ENCODE data around the gene RALGPS2. TPM values are rescaled to one million over a fixed set of nuclear protein-coding genes. Genes with fewer than 3 reads are reported as not detected.

Gene RALGPS2
- total RNA-seq, 2 experiments from 2014 or later = 3.3 to 3.8 TPM

GRCh38 chr1:178694923-178695525 lies 30.0 kb upstream of the RALGPS2 start:
- intact Hi-C loops (cut with micrococcal nuclease) = no loop called here
- ChIA-PET CTCF (no interaction called here), POLR2A (no interaction called here)
- Mint-ChIP-seq H3K27me3 (peaks cover under 1% of the 10 kb centered on the region), H3K9me3 (no peaks in the 10 kb centered on the region), H3K4me1 (ENCODE audit: low read depth) (no peaks in the 10 kb centered on the region), H3K27ac (no peak overlapping the region), H3K36me3 (no peaks in the 10 kb centered on the region), H3K4me3 (no peak overlapping the region)
- no peak for DNase-seq

GRCh38 chr1:178702146-178702545 lies 22.9 kb upstream of the RALGPS2 start:
- POLR2A ChIA-PET = no interaction called here

DNA sequence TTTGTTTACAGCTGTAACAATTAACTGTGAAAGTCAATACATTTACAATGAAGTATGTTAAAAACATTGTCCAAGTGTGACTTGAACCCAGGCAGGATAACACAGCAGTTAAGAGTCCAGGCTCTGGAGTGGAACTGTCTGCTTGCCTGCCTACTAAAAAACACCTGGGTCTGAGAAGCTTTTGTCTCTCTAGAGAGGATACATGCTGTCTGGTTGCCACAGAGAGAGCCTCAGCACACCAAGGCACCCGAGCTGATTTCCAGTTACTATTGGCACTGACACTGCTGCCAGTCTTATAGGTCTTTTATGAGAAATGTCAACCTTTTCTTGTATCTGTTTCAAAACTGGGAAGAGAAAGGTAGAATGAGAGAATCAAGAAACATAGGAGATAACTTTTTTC lies 20.2 kb upstream of the RALGPS2 start:
- Mint-ChIP-seq H3K27ac (no peak overlapping the region), H3K27me3 (peaks cover 29% of the 10 kb centered on the region), H3K9me3 (no peaks in the 10 kb centered on the region), H3K36me3 (no peaks in the 10 kb centered on the region), H3K4me1 (ENCODE audit: low read depth) (no peaks in the 10 kb centered on the region), H3K4me3 (no peak overlapping the region)
- CTCF ChIA-PET = no interaction called here
- intact Hi-C loops (cut with micrococcal nuclease) = no loop called here
- POLR2A ChIA-PET = no interaction called here
- no peak for DNase-seq

More at GRCh38 chr1:178702146-178702545, 22.9 kb upstream of the RALGPS2 start:
- Mint-ChIP-seq H3K36me3 (no peaks in the 10 kb centered on the region), H3K4me3 (no peak overlapping the region), H3K4me1 (ENCODE audit: low read depth) (no peaks in the 10 kb centered on the region), H3K27ac (no peak overlapping the region), H3K9me3 (no peaks in the 10 kb centered on the region), H3K27me3 (peaks cover 22% of the 10 kb centered on the region)
- CTCF ChIA-PET = no interaction called here
- no peak for DNase-seq
- intact Hi-C loops (cut with micrococcal nuclease) = no loop called here

DNA sequence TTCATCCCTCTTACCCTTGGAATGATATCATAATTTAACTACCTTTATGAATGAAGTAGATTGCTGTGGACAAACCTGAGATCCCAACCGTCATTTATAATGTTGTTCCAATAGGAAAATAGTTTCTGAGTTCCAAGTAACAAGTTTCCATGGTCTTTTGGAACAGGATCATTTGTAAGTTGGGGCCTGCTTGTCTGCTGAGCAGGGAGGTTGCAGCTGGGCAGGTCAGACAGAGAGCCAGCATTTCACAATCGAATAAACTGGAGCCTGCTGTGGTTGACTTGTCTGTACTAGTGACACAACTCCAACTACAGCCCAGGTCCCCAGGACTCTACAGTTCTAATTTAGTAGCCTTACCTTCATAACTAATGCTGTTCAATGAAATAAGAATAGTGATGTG lies 18.6 kb upstream of the RALGPS2 start:
- H3K27me3 Mint-ChIP-seq = peaks cover 26% of the 10 kb centered on the region
- POLR2A ChIA-PET = no interaction called here

DNA sequence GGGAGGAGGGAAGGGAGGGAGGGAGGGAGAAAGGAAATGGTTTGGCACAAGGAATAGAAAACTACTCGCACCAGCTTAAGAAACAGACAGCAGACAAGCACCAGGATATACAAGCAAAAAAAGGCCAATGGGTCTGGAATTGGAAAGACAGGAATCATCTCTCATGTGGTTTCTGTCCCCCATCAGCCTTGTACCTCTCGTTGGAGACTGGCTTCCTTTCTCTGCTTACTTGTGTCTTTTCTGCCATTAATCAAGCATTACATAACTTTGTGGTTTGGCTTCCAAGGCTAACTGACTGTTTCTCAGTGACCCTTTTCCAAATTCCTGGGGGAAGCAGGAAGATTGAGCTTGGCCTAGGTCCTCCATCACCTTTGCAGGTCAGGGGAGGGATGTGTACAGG lies 11.8 kb upstream of the RALGPS2 start:
- intact Hi-C loops (cut with micrococcal nuclease) = no loop called here
- H3K4me3 Mint-ChIP-seq = no peak overlapping the region
- H3K4me1 Mint-ChIP-seq (ENCODE audit: low read depth) = no peaks in the 10 kb centered on the region
- no peaks in the 10 kb centered on the region for H3K36me3 Mint-ChIP-seq
- no peak overlapping the region for H3K27ac Mint-ChIP-seq
- no peak for DNase-seq
- CTCF ChIA-PET = no interaction called here
- POLR2A ChIA-PET = no interaction called here
- no peaks in the 10 kb centered on the region for H3K9me3 Mint-ChIP-seq
- peaks cover 6% of the 10 kb centered on the region for H3K27me3 Mint-ChIP-seq

More for the DNA sequence above, 18.6 kb upstream of the RALGPS2 start:
- Mint-ChIP-seq H3K4me3 (no peak overlapping the region), H3K4me1 (ENCODE audit: low read depth) (no peaks in the 10 kb centered on the region), H3K27ac (no peak overlapping the region), H3K36me3 (no peaks in the 10 kb centered on the region), H3K9me3 (no peaks in the 10 kb centered on the region)
- intact Hi-C loops (cut with micrococcal nuclease) = no loop called here
- CTCF ChIA-PET = interaction anchor here (0.7 kb wide), 1 partner anchor 474 kb away, joined by 3 read pairs; no protein-coding TSS in a partner anchor
- no peak for DNase-seq

GRCh38 chr1:178714453-178714852 lies 10.6 kb upstream of the RALGPS2 start:
- peaks cover 2% of the 10 kb centered on the region for H3K27me3 Mint-ChIP-seq
- ChIA-PET CTCF (no interaction called here), POLR2A (no interaction called here)
- H3K4me3 Mint-ChIP-seq = no peak overlapping the region
- intact Hi-C loops (cut with micrococcal nuclease) = no loop called here
- no peaks in the 10 kb centered on the region for H3K36me3 Mint-ChIP-seq
- no peak for DNase-seq
- no peak overlapping the region for H3K27ac Mint-ChIP-seq
- no peaks in the 10 kb centered on the region for H3K9me3 Mint-ChIP-seq
- H3K4me1 Mint-ChIP-seq (ENCODE audit: low read depth) = no peaks in the 10 kb centered on the region

DNA sequence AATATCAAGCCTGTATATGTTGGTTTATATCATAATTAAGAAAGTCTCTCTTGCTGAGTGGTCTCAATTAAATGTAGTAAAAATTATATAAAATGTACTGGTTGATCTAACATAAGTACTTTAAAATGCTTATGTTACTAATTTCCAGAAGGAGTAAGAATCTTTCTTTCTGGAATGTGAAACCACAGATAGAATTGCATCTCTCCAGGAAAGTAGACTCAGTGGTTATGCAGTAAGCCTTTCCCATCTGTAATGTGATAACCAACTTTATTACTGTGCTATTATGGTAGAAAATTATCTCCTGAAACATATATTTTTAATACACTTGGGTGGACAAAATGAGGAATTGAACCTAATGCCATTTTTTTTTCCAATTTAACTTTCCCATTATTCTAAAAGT lies 8.9 kb upstream of the RALGPS2 start:
- H3K27me3 Mint-ChIP-seq = peaks cover 2% of the 10 kb centered on the region
- intact Hi-C loops (cut with micrococcal nuclease) = no loop called here
- no peaks in the 10 kb centered on the region for H3K36me3 Mint-ChIP-seq
- ChIA-PET POLR2A (no interaction called here), CTCF (no interaction called here)
- no peak for DNase-seq
- no peaks in the 10 kb centered on the region for H3K9me3 Mint-ChIP-seq
- no peak overlapping the region for H3K27ac Mint-ChIP-seq
- no peaks in the 10 kb centered on the region for H3K4me1 Mint-ChIP-seq (ENCODE audit: low read depth)
- H3K4me3 Mint-ChIP-seq = no peak overlapping the region

- Mint-ChIP-seq H3K4me1 (ENCODE audit: low read depth) (no peaks in the 10 kb centered on the region), H3K27me3 (peaks cover 2% of the 10 kb centered on the region), H3K9me3 (no peaks in the 10 kb centered on the region), H3K4me3 (no peak overlapping the region), H3K27ac (no peak overlapping the region), H3K36me3 (no peaks in the 10 kb centered on the region)
- ChIA-PET POLR2A (no interaction called here), CTCF (interaction anchor here (1.1 kb wide), 1 partner anchor 35 kb away, joined by 3 read pairs; no protein-coding TSS in a partner anchor)
- intact Hi-C loops (cut with micrococcal nuclease) = no loop called here
- no peak for DNase-seq
Measured at GRCh38 chr1:178718520-178718919, 6.5 kb upstream of the RALGPS2 start.

GRCh38 chr1:178723546-178723945 lies 1.5 kb upstream of the RALGPS2 start:
- ChIA-PET CTCF (no interaction called here), POLR2A (no interaction called here)
- Mint-ChIP-seq H3K27ac (no peak overlapping the region), H3K4me3 (no peak overlapping the region), H3K36me3 (no peaks in the 10 kb centered on the region), H3K4me1 (ENCODE audit: low read depth) (peaks cover 15% of the 10 kb centered on the region), H3K9me3 (no peaks in the 10 kb centered on the region), H3K27me3 (peaks cover 14% of the 10 kb centered on the region)
- no peak for DNase-seq
- intact Hi-C loops (cut with micrococcal nuclease) = no loop called here

- POLR2A ChIA-PET = no interaction called here
- peaks cover 15% of the 10 kb centered on the region for H3K4me1 Mint-ChIP-seq (ENCODE audit: low read depth)
- no peaks in the 10 kb centered on the region for H3K36me3 Mint-ChIP-seq
Measured at GRCh38 chr1:178724376-178724727, 692 bp upstream of the RALGPS2 start.

DNA sequence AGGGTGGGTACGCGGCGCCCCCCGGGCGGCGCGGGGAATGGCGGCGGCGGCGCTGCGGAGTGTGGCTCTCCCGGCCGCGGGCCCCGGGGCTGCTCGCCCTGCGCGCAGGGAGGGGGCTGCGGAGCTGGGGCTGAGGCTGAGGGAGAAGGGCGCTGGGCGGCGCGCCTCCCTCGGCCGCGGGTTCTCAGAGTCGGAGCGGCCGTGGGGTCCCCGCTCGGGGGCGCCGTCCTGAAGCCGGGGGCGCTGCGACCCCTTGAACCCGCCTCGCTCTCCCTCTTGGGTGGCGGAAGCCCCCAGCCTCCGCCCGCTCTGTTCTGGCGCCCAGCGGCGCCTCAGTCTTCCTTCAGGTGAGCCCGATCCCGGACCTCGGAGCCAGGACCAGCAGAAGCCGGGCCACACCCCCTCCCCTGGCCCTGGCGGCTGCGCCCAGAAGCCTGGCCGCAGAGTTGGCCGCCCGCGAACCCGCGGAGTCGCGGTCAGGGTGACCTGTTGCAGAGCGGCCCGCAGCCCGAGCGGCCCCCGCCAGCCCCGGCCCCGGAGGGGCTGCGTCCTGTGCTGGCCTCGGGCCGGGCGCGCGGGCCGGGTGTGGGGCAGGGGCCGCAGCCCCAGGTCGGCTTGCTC lies 532 bp downstream of the RALGPS2 start:
- ChIA-PET CTCF (interaction anchor here (0.9 to 1.3 kb wide), 2 partner anchors 25 to 163 kb away, joined by 3 to 5 read pairs; no protein-coding TSS in a partner anchor), POLR2A (no interaction called here)
- Mint-ChIP-seq H3K27me3 (peaks cover 14% of the 10 kb centered on the region), H3K36me3 (no peaks in the 10 kb centered on the region), H3K27ac (no peak overlapping the region), H3K4me3 (peak overlapping the region; percentile 78), H3K9me3 (no peaks in the 10 kb centered on the region), H3K4me1 (ENCODE audit: low read depth) (peaks cover 18% of the 10 kb centered on the region)
- DNase-seq = peak; percentile 28
- intact Hi-C loops (cut with micrococcal nuclease) = loop anchor here (2.0 to 5.0 kb wide), 3 partner anchors 183 to 642 kb away; partner anchors contain the start of gene AXDND1

More at GRCh38 chr1:178724376-178724727, 692 bp upstream of the RALGPS2 start:
- H3K9me3 Mint-ChIP-seq = no peaks in the 10 kb centered on the region
- peaks cover 14% of the 10 kb centered on the region for H3K27me3 Mint-ChIP-seq
- intact Hi-C loops (cut with micrococcal nuclease) = no loop called here
- CTCF ChIA-PET = no interaction called here
- no peak overlapping the region for H3K27ac Mint-ChIP-seq
- DNase-seq = no peak
- H3K4me3 Mint-ChIP-seq = peak overlapping the region; percentile 65

DNA sequence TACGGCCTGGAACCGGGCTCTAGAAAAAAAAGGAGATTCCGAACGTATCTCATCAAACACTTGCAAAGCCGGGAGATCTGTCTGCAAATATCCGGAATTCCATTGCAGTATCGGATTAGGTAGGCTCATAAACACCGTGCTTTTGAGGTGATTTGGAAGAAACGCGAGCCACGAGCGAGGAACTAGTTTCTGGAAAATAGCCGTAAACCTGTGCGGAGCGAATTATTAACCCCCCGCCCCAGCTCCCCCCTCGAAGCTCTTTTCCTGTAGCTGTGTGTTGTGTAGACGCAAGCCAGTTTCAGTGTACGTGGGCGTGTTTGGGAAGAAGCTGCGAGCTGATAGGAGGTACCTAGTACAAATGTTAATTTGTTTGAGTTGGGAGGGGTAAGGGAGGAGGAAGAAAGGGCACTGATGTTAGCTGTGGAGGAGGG lies 1.1 kb downstream of the RALGPS2 start:
- ChIA-PET POLR2A (interaction anchor here (0.5 kb wide), 1 partner anchor 193 kb away, joined by 3 read pairs; no protein-coding TSS in a partner anchor), CTCF (interaction anchor here (0.6 to 1.3 kb wide), 5 partner anchors 8 to 164 kb away, joined by 3 to 5 read pairs (median 3); no protein-coding TSS in a partner anchor)
- Mint-ChIP-seq H3K36me3 (no peaks in the 10 kb centered on the region), H3K9me3 (no peaks in the 10 kb centered on the region), H3K4me1 (ENCODE audit: low read depth) (peaks cover 18% of the 10 kb centered on the region), H3K4me3 (peak overlapping the region; percentile 78), H3K27me3 (peaks cover 14% of the 10 kb centered on the region), H3K27ac (no peak overlapping the region)
- intact Hi-C loops (cut with micrococcal nuclease) = loop anchor here (2.0 to 5.0 kb wide), 3 partner anchors 183 to 641 kb away; partner anchors contain the start of gene AXDND1
- DNase-seq = peak; percentile 67

Measured in activated CD4-positive, alpha-beta memory T cell treated with anti-CD3 and anti-CD28 coated beads for 36 hours (primary cell).